H54 (cell line): ENCODE measurements around the gene ERVH48-1.
"Not testable (repeated sequence)": the region's sequence is repeated elsewhere in the genome, so short reads cannot be mapped to it uniquely, and the experiment has no call there.

ENCODE experiments used
- DNase-seq: peaks from one replicate; pipeline ENCODE4 v3.0.0; 2011; ENCODE audit warnings: low spot score, mixed read lengths; ENCODE audit not compliant: insufficient read length
- FAIRE-seq: peaks from 3 replicates; lab custom pipeline; 2011; peaks lifted over from hg19 to GRCh38; lab: Jason Lieb, UNC
- POLR2A ChIP-seq: IDR thresholded peaks from 2 replicates; pipeline ENCODE4 v1.6.1; 2011; ENCODE audit warnings: low read depth, mild to moderate bottlenecking, low read length

The ERVH48-1 gene

GRCh38 chr21:42956824-42957630 lies 31.6 kb upstream of the ERVH48-1 start:
- DNase-seq = no peak
- no peak for TF ChIP-seq POLR2A
- no peak for FAIRE-seq

GRCh38 chr21:42951193-42951592 lies 25.8 kb upstream of the ERVH48-1 start:
- not testable (repeated sequence) for DNase-seq, FAIRE-seq

- DNase-seq, FAIRE-seq: not testable (repeated sequence)
Measured at GRCh38 chr21:42949094-42949755, 23.8 kb upstream of the ERVH48-1 start.

GRCh38 chr21:42942244-42942643 lies 16.8 kb upstream of the ERVH48-1 start:
- no peak for DNase-seq
- no peak for TF ChIP-seq POLR2A
- FAIRE-seq = no peak

- TF ChIP-seq POLR2A = no peak
- DNase-seq = no peak
- FAIRE-seq = no peak
Measured at GRCh38 chr21:42941696-42942085, 16.3 kb upstream of the ERVH48-1 start.

- no peak for TF ChIP-seq POLR2A
- peak; percentile 87 for DNase-seq
- FAIRE-seq = no peak
Measured at GRCh38 chr21:42939582-42940413, 14.4 kb upstream of the ERVH48-1 start.

- not testable (repeated sequence) for DNase-seq, FAIRE-seq
Measured at GRCh38 chr21:42938606-42938995, 13.2 kb upstream of the ERVH48-1 start.

GRCh38 chr21:42937960-42938605 lies 12.7 kb upstream of the ERVH48-1 start:
- no peak for TF ChIP-seq POLR2A
- DNase-seq (no peak), FAIRE-seq (no peak)

- FAIRE-seq, DNase-seq: not testable (repeated sequence)
Measured at GRCh38 chr21:42937034-42937940, 11.9 kb upstream of the ERVH48-1 start.

GRCh38 chr21:42936360-42936759 lies 10.9 kb upstream of the ERVH48-1 start:
- not testable (repeated sequence) for DNase-seq, FAIRE-seq

GRCh38 chr21:42933973-42934372 lies 8.5 kb upstream of the ERVH48-1 start:
- FAIRE-seq, DNase-seq: not testable (repeated sequence)

GRCh38 chr21:42933137-42933970 lies 7.9 kb upstream of the ERVH48-1 start:
- not testable (repeated sequence) for FAIRE-seq

GRCh38 chr21:42932378-42933136 lies 7.1 kb upstream of the ERVH48-1 start:
- DNase-seq, FAIRE-seq: not testable (repeated sequence)

More at GRCh38 chr21:42933137-42933970, 7.9 kb upstream of the ERVH48-1 start:
- not testable (repeated sequence) for DNase-seq
